ENCODE measurements around the gene TPH2.

The TPH2 gene

GRCh38 chr12:71938728-71939385 is at the start of gene TPH2:
Gene TPH2 (plus strand): TSS chr12:71938845. CDS start chr12:71938987, 142 bp downstream.
- TF ChIP-seq, protein P1, sequence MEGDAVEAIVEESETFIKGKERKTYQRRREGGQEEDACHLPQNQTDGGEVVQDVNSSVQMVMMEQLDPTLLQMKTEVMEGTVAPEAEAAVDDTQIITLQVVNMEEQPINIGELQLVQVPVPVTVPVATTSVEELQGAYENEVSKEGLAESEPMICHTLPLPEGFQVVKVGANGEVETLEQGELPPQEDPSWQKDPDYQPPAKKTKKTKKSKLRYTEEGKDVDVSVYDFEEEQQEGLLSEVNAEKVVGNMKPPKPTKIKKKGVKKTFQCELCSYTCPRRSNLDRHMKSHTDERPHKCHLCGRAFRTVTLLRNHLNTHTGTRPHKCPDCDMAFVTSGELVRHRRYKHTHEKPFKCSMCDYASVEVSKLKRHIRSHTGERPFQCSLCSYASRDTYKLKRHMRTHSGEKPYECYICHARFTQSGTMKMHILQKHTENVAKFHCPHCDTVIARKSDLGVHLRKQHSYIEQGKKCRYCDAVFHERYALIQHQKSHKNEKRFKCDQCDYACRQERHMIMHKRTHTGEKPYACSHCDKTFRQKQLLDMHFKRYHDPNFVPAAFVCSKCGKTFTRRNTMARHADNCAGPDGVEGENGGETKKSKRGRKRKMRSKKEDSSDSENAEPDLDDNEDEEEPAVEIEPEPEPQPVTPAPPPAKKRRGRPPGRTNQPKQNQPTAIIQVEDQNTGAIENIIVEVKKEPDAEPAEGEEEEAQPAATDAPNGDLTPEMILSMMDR (IDR thresholded peaks at IDR 0.05; ENCODE audit: insufficient read depth, low read depth, low read length, missing control alignments) = peak; percentile 53
- H3K4me3 ChIP-seq (ENCODE audit: low read depth, low read length) = no peak within 1 kb of the TSS
- peak; percentile 62 for DNase-seq (ENCODE audit: low read depth)

DNA sequence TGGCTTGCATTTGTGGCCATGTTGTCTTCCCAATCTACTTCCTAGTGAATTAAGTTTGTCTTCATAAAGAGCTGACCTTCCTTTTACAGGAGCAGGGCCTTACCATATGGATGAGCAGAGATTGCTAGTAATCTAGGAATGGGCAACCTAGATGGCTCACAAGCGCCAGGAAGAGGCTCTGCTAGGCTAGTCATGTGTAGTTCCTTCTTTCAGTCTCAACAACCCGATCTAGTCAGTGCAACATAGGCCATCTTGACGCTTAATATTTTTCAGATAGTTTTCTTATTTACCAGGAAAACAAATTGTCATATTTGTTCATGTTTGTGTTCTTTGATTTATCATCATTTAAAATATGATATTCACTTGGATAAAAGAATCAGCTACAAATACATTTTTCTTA is 48.2 kb upstream of the TPH2 start:
- no peak for DNase-seq (ENCODE audit: low read depth)
- TF ChIP-seq, protein P1 (IDR thresholded peaks at IDR 0.05; ENCODE audit: insufficient read depth, low read depth, low read length, missing control alignments) = no peak
- no peak overlapping the region for H3K4me3 ChIP-seq (ENCODE audit: low read depth, low read length)

DNA sequence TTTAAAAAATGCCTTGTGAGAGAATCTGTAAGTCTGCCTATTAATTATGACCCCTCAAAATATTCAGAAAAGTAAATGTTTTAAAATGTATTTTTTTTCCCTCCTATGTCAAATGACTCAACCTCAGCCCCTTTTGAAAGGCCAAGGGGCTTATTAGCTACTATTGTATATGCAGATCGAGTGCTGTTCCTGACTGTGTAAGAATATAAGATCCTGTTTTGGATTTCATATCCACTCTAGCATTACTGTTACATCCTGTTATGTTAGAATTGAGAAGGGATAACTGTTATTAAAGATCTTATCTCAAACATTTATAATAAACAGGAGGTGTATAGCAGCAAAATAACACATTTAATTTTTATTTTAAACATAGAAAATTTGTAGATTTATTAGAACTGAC is 46.6 kb upstream of the TPH2 start:
- TF ChIP-seq, protein P1 (IDR thresholded peaks at IDR 0.05; ENCODE audit: insufficient read depth, low read depth, low read length, missing control alignments) = no peak
- no peak for DNase-seq (ENCODE audit: low read depth)
- H3K4me3 ChIP-seq (ENCODE audit: low read depth, low read length) = no peak overlapping the region

- H3K4me3 ChIP-seq (ENCODE audit: low read depth, low read length) = no peak overlapping the region
- no peak for DNase-seq (ENCODE audit: low read depth)
- TF ChIP-seq, protein P1 (IDR thresholded peaks at IDR 0.05; ENCODE audit: insufficient read depth, low read depth, low read length, missing control alignments) = no peak
These were observed 42.3 kb upstream of the TPH2 start for GRCh38 chr12:71896205-71896882.

DNA sequence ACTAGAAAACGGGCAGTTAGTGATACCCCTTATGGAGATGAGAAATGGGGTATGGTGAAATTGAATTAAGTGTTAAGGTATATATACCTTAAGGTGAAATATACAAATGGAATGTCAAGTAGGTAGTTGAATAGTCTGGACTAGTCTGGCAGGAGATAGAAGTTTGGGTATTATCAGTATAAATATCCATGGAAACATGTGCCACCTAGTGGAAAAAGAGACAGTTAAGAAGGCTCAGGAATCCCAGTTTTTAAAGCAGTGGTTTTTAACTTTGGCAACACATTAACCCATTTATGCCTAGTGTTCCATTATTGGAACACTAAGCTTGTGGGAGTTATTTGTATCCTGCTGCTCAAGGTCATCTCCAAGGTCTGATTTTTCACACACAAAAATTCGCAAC is 38.6 kb upstream of the TPH2 start:
- DNase-seq (ENCODE audit: low read depth) = no peak
- no peak overlapping the region for H3K4me3 ChIP-seq (ENCODE audit: low read depth, low read length)
- TF ChIP-seq, protein P1 (IDR thresholded peaks at IDR 0.05; ENCODE audit: insufficient read depth, low read depth, low read length, missing control alignments) = no peak

DNA sequence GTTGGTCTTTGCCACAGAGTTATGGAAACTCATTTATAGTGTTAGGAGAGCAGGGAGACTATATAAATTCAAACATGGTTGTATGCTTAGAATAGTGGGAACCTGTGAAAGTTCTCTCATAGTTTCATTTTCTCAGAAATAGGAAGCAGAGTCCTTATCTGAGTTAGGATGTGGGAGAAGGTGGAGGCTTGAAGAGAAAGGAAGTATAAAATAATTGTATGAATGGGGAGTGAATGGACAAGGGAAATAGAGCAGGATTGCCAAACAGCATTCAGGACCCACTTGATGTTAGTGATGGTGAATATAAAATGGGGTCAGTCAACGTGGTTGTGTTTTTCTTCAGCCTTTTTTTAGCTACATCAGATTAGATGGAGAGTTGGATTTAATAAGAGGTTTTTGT is 34.0 kb upstream of the TPH2 start:
- no peak for DNase-seq (ENCODE audit: low read depth)
- no peak overlapping the region for H3K4me3 ChIP-seq (ENCODE audit: low read depth, low read length)
- TF ChIP-seq, protein P1 (IDR thresholded peaks at IDR 0.05; ENCODE audit: insufficient read depth, low read depth, low read length, missing control alignments) = no peak

Data from GM12865 (cell line).